Measurements from ENCODE around the gene CELF4.

CELF4 gene

DNA sequence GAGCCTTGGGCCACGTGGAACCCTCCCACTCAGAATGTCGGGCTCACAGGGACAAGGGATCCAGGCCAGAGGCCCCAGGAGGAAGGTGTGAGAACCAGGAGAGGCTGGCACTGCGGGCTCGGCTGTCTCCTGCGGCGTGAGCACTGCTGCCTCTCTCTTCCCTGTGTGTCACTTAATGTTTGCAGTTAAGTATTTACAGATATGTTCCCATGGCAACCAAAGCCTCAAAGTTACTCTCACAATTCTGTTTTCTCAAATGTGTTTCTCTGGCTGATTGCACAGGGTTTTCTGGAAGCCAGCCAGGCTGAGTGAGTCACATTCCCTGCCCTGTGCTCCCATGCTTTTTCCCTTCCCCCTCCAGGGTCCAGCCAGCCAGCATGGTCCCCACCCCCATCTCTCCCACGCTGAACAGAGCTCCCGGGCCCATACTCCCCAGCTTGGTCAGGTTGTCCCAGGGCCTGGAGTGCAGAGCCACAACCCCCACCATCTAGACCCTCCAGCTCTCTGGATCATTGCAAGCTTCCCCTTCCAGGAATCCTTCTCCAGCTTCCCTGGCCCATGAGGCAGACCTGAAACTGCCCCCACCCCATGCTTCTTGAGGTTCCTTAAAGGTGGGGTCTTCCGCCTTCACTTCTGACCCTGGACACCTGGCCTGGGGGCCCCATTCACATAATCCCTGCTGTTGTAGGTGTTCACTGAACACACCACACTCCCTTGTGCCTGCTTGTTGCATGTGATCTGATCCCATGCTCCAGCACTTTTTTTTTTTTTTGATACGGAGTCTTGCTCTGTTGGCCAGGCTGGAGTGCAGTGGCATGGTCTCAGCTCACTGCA lies 265.9 kb downstream of the CELF4 start:
- no peak overlapping the region for H3K4me3 ChIP-seq (ENCODE audit: low read depth, low read length)

DNA sequence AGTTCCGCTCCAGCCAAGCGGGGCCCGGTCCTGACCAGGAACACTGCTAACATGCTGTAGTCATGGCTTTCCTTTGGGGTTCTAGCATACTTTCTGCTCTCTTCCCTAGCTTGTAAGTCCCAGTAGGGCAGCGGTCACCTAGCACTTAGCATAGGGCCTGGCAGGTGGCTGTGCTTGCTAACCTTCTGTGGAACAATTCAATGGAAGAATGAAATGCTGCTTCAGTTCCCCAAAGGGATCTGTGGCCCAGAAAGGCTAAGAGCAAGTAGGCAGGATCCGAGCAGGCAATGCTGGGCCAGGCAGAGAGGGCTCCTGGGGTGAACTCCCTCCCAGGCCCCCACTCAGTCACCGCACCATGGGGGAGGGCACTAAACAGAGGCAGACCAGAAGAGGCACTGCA lies 266.8 kb downstream of the CELF4 start:
- no peak overlapping the region for H3K4me3 ChIP-seq (ENCODE audit: low read depth, low read length)

DNA sequence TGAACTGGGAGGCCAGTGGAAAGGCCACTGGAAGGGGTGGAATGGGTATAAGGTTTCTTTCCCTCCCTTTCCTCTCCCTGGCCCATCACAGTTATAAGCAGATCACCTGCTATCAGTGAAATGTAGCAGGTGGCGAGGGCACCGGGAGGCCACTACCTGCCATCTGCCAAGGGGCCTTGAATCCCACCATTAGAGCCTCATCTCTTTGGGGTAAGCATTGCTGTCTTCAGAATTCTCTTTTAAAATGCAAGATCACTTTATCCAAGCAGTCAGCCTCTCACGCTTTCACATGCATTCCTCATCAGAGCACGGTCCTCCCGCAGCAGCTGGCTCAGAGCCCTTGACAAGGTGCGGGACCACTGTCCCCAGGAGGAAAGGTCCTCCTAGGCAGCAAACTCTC lies 268.5 kb downstream of the CELF4 start:
- H3K4me3 ChIP-seq (ENCODE audit: low read depth, low read length) = no peak overlapping the region

DNA sequence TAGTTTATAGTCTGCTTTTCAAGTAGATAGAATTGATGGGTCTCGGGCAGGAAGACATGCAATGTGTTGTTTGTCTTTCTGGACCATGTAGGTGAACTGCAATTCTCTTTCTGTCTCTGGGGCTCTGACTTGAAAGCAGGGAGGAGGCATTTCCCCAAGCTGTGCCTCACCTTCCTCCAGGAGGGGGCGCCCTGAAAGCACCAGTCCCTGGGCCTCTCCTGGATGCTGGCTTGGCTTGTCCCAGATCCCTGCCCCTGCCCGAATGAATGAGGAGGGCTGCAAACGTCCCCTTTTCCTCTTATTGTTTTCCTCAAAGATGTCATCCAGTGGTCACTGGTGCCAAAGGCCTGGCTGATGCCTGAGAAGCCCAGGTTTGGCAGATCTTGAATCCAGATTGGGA lies 270.6 kb downstream of the CELF4 start:
- H3K4me3 ChIP-seq (ENCODE audit: low read depth, low read length) = no peak overlapping the region

DNA sequence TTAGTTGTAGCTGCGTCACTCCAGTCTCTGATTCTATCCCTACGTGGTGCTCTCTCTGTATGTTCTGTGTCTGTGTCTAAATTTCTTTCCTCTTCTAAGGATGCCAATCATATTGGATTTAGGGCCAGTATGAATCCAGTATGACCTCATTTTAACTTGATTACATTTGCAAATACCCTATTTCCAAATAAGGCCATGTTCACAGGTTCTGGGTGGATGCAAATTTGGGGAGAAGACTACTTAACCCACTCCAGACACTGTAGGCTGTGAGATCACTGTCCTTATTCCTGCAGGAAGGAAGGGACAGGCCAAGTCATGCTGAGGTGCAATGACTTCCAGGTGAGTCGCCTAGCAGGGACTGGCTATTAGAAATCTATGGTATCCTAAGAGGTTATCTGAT lies 272.2 kb downstream of the CELF4 start:
- no peak overlapping the region for H3K4me3 ChIP-seq (ENCODE audit: low read depth, low read length)

DNA sequence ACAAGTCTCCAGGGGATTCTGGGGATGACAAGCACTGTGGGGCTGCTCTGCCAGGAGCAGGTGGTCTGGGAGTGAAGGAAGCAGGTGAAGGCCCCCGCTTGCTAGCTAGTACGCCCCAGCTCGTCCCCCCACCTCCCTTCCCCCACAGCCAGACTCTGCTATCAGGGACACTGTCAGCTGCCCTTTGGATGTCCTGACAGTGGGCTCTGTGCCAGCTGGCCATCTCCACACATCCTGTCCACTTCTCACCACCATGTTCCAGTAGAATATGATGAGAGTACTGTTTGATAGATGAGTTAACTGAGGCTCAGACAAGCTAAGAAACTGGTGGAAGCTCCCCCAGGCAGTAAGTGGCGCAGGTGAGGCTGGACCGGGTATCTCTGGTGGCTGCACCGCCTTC lies 276.2 kb downstream of the CELF4 start:
- no peak overlapping the region for H3K4me3 ChIP-seq (ENCODE audit: low read depth, low read length)

DNA sequence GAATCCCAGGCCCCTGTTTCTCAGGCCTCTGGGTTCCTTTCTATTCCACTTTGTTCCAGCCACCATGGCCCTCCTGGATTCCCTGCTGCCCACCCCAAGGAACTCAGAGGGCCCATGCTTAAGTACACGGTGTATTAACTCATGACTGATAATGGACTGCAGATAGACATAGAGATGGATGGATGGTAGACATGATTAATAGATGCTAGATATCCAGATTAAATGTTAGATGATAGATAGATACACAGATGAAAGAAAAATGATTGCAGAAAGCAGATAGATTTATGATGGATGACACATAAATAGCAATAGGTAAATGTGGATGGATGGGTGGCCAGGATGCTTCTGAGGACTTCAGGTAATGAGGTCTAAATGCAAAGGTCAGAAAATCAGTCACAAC lies 278.0 kb downstream of the CELF4 start:
- H3K4me3 ChIP-seq (ENCODE audit: low read depth, low read length) = no peak overlapping the region

DNA sequence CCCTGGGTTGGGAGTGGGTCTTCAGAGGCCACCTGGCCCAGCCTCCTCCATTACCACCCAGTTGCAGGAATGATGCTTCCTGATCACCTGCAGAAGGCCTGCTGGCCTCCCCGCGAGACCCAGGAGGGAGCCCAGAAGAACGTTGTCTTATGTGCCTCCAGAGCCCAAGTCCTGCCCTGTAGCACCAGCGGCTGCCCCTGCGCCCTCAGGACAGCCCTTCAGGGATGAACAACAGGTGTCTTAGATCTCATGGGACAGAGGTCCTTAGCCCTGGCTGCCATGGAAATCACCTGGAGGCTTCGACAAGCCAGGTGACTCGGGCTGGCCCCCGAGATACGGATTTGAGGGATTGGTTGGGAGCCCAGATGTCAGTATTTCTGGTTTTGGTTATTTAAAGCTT lies 278.8 kb downstream of the CELF4 start:
- H3K4me3 ChIP-seq (ENCODE audit: low read depth, low read length) = no peak overlapping the region

DNA sequence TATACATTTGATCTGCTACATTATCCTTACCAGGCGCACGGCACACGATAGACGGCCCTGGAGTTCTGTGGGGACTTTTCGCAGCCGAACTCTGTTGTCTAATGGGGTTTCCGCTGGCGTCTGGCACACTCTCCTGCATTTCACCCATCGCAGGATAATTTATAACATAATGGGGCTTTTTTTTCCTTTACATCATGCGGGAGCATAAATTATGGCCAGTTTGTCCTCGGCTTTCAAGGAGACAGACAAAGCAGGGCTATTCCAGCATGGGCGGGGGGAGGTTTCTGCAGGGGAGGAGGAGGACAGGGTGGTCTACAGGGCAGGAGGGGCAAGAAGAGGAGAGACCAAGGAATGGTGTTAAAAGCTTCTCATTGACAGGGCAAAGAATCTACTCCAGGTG lies 279.8 kb downstream of the CELF4 start:
- no peak overlapping the region for H3K4me3 ChIP-seq (ENCODE audit: low read depth, low read length)

DNA sequence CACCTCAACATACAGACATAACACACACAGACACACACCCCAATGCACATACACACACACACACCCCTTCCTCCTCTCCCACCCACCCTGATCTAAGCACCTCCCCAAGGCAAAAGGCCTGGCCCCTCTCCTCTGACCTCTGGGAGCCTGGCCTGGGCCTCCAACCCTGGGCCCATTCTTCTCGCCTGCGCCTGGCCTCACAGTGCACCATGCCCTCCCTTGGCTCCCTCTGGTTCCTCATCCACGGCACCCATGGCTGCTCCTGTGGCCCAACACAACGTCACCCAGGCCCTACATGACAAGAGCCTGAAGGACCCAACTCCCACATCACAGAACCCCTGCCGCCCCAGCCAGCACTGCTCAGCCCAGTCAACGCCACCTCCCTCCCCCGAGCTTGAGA lies 281.3 kb downstream of the CELF4 start:
- H3K4me3 ChIP-seq (ENCODE audit: low read depth, low read length) = no peak overlapping the region

DNA sequence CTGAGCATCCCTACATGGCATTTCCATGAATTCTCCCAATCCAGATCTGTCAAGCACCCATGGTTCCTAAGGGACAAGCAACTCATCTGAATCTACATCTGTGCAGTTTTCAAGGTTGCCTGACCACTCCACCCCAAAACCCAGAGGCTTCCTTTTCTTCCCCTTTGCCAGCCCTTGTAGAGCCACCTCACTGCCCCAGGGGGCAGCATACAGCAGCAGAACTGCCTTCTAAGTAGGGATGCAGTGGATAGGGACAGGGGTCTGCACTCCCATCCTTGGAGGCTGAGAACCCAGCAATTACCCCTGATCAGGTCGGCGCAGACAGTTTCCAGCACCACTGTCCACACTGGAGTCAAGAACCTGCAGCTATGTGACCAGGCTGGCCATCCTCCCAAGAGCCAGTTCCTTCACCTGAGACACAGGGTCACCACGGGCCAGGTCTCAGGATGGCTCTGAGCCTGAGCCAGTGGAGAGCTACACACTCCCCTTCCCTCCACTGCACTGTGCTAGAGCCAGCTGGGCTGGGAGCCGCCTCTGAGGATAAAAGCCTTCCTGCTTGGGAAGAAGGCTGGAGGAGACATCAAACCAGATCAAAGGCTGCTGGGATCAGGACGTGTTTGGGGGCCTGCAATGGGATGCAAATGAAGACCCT lies 283.1 kb downstream of the CELF4 start:
- no peak overlapping the region for H3K4me3 ChIP-seq (ENCODE audit: low read depth, low read length)

DNA sequence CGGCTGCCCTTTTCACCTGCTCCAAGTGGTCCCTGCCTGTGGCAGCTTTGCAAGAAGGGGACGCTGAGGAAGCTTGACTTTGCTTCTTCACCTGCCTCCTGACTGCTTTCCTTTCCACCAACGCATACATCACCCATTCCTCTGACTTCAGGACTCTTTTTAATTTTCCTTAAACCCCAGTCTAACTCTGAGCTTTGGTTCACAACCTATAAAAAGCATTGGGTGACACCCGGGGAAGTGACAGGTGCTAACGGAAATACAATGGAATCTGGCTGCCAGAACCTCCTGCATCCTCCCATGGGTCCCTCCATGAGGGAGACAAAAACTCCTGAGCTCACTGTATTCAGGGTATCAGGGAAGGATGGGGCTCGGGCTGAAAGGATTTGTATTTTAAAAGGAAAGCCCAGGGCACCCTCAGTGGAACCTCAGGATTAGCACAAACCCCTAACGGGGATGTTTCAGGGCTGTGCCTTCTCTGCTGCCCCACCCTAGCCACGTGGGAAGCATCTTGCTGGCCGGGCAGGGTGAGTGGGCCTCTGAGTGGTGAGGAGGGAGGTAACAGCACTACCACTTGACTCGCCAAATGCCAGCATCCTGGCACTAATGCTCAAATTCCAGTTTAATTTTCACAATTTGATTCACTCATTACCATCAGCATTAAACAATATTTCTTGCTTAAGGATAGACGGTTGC lies 284.8 kb downstream of the CELF4 start:
- no peak overlapping the region for H3K4me3 ChIP-seq (ENCODE audit: low read depth, low read length)

DNA sequence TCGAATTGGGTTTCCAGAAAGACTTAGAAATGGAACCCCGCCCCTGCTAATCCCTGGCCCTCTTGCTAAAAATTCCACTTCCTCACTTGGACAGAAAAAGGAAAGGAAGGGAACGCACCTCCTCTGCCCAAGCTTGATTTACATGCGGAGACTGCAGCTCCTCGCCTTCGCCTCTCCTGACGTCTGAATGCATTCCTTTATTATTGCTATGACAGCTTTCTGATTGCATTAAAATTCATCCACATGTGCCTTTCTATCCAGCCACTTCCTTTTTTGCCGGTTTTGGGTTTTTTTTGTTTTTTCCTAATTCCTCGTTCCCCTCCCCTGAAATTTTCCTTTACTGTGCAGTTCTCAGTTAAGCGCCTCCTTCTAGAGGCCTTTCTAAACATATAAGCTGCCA lies 287.8 kb downstream of the CELF4 start:
- no peak overlapping the region for H3K4me3 ChIP-seq (ENCODE audit: low read depth, low read length)

DNA sequence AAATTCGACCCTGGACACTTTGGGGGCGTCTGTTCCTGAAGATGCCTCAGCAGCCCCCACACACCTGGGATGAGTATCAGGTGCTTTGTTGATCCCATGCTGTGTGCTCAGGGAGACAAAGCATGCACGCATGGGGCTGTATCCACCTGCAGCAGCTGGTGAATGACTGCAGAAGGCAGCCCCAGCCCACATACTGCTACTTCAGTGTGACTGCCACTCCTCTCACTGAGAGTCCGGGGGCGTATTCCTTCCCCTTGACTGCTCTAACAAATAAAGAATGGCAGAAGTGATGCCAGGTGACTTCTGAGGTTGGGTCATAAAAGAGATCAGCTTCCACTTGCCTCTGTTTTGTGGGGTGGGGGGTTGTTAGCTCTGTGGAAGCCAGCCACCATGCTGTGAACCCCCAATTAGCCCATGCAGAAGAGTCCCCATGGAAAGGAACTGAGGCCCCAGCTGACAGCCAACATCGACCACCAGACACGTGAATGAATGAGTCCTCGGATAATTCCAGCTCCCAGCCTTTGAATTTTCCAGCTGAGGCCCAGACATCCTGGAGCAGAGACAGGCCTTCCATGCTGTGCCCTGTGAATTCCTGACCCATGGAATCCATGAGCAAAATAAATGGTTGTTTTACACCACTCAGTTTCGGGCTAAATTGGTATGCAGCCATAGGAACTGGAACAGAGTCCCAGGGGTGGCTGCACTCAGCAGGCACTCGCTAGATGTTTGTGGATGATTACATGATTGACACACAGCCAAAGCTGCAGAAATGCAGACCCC lies 289.3 kb downstream of the CELF4 start:
- H3K4me3 ChIP-seq (ENCODE audit: low read depth, low read length) = no peak overlapping the region

DNA sequence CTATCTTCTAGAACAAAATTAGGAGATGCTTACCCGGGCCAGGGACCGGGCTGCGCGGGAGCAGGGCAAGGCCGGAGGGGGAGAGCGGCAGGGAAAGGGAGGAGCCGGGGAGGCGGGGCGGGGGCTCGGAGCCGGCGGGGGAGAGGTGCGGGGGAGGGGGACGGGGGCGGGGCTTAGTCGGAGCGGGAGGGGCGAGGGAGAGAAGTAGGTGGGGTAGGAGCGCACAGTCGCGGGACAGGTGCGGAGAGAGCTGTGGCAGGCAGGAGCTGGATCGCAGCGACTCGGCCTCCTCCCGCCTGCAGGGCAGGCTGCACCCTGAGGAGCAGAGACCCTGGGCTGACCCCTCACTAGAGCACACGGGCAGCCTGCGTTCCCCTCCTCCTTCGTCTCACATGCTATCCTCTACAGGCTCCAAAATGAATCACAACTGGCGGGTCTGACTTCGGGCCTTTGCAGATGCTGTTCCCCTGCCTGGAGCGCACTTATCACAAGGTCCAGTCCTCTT lies 290.3 kb downstream of the CELF4 start:
- no peak overlapping the region for H3K4me3 ChIP-seq (ENCODE audit: low read depth, low read length)

DNA sequence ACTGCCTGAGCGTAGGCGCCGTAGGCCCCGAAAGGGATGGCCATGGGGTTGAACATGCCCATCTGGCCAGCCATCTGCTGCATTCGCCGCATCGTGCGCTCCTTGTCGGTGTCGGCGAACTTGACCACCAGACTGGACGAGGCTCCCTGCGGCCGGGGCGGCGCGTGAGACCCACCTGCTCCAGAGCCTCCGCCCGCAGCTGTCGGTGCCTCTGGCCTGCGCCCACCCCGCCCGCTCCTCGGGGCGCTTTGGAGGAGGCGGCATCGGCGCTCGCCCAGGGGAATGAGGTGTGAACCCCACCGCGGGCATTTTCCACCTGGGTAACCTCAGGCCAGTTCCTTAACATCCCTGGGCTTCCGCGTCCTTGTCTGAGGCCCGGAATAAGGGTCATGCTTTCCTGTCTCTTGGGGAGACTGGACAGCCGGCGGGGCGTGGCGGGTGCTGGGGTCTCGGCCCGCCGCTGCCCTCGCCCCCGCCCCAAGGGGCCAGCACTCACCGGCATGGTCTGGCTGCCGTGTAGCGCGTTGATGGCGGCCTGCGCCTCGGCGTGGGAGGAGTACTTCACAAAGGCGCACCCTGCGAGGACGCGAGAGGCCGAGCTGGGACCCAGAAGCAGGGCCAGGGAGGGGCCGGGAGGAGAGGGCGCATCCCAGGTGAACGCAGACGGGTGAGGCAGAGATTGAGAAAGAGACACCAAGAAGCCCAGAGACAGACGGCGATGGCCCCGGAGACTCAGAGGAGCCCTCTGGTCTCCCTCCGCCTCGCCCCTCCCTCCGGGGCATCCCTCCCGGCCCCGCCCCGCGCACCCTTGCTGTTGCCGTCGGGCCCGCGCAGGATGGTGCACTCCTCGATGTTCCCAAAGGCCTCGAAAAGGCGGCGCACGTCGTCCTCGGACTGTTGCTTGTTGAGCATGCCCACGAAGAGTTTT lies 291.0 kb downstream of the CELF4 start:
- H3K4me3 ChIP-seq (ENCODE audit: low read depth, low read length) = no peak overlapping the region

DNA sequence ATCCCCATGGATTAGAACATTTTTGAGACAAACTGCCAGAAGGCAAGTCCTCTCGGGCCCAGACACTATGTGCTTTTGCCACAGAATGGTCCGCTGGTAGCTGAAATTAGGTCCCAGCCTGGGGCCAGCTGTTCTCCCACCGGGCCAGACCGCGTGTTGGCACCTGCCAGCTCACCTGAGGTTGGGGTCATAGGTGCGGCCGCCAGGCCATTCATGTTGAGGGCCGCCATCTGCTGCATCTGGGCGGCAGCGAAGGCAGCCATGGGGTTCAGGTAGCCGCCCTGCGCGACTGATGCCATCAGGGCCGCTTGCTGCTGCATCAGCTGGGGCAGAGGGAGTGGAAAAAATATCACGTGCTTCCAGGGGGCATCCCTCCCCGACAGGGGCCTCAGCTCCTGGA lies 292.8 kb downstream of the CELF4 start:
- H3K4me3 ChIP-seq (ENCODE audit: low read depth, low read length) = no peak overlapping the region

DNA sequence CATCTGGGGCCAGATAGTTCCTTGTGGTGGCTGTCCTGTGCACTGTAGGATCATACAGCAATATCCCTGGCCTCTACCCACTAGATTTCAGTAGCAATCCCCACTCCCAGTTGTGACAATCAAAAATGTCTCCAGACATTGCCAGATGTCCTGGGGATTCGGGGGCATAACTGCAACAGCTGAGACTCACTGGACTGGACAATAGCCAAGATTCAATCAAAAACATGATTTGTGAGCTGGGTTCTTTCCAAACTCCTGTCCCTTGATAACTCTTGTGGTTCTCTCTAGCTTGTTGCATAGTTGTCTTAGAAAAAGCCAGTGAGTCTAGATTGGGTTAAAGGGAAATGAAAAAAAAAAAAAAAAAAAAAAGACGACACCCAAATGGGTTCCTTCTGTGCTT lies 293.4 kb downstream of the CELF4 start:
- no peak overlapping the region for H3K4me3 ChIP-seq (ENCODE audit: low read depth, low read length)

DNA sequence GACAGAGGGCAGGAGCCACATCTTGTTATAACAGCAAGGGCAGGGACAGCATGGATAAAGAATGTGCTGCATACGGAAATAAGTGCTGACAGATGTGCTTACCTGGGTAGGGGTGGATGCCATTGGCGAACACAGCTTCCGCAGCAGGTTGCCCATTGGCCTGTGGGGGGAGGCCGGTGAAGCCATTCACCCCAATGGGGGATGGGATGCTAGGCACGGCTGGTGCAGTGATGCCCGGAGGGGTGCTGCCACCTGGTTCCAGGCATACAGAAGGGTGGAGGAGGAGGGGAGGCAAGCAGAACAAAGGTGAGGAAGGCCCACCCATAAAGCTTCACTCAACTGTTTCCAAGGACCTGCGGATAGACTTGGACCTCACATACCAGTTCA lies 294.9 kb downstream of the CELF4 start:
- no peak overlapping the region for H3K4me3 ChIP-seq (ENCODE audit: low read depth, low read length)

DNA sequence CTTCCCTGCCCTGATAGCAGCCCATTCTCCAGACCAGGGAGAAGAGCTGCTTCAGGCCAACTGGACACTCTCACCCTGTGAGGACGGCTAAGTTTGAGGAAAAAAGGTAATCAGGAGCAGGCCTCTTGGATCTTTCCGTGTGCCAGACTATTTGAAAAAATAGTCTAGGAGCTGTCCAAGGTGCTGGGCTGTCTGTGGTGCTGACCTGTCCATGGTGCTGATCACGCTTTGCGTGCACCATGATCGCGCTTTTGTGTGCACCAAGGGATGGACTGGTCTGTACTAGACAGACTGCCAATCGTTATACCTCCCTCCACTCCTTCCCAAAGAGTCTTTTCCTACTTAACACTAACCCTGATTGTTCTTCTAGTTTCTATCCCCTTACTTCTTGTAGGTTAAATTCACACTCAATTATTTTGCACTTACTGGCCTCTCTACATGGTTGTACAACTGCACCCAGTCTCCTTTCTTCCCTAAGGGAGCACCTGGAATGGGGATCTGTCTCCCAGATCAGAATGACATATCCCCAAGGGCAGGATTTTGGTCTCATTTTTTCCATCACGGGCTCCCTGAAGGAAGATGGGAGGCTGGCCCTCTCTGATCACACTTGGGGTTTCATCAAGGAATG lies 295.4 kb downstream of the CELF4 start:
- H3K4me3 ChIP-seq (ENCODE audit: low read depth, low read length) = no peak overlapping the region

All from iPS-11a (cell line).